ENCODE results near the gene BACH2. TPM values are rescaled to one million over a fixed set of nuclear protein-coding genes. Genes with fewer than 3 reads are reported as not detected.

Gene BACH2
- polyA plus RNA-seq, 1 donor from 2014 or later, result 45.5 TPM

DNA sequence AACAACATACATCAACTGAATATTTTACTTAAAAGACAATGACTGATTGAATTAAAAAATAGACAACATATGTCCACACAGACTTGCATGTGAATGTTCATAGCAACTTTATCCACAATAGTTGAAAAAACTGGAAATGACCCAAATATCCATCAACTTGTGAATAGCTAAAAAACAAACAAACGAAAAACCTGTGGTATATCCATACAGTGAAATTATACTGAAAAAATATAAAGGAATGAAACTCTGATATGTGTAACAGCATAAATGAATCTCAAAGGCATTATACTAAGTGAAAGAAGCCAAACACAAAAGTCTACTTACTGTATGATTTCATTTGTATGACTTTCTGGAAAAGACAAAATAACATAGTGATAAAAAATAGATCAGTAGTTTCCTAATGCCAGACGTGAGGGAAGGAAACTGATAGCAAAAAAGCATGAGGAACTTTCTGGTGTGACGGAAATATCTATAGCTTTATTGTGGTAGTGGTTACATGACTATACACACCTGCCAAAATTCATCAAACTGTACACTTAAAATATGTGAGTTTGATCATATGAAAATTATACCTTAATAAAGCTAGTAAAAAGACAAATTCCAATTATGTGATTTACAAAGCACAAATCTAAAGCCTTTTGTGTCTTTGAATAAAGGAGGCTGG lies 123.2 kb downstream of the BACH2 start:
- no peak overlapping the region for H3K27ac ChIP-seq (ENCODE audit: low read length)
- no peak for TF ChIP-seq REST (IDR thresholded peaks at IDR 0.05; ENCODE audit: borderline replicate concordance)
- H3K36me3 ChIP-seq (ENCODE audit: insufficient read depth, low read length), result peaks cover 7% of the 10 kb centered on the region
- no peak overlapping the region for H3K9ac ChIP-seq (ENCODE audit: low read length)
- H4K20me1 ChIP-seq (ENCODE audit: insufficient read depth), result no peaks in the 10 kb centered on the region
- no peak overlapping the region for H3K4me3 ChIP-seq (ENCODE audit: low read length)
- H3F3A ChIP-seq (ENCODE audit: insufficient read depth, low read length, poor library complexity, severe bottlenecking), result no peaks in the 10 kb centered on the region
- no peak overlapping the region for H2AFZ ChIP-seq (ENCODE audit: low read depth, low read length)
- no peaks in the 10 kb centered on the region for H3K9me3 ChIP-seq (ENCODE audit: low read length)
- no peak overlapping the region for H3K4me2 ChIP-seq (ENCODE audit: low read length)
- H3K27me3 ChIP-seq (ENCODE audit: insufficient read depth, low read depth, low read length), result no peaks in the 10 kb centered on the region
- H3K9me2 ChIP-seq (ENCODE audit: insufficient read depth, low read length), result no peaks in the 10 kb centered on the region
- H3K79me2 ChIP-seq (replicated peaks; ENCODE audit: insufficient read depth, low read length), result peaks cover 8% of the 10 kb centered on the region

DNA sequence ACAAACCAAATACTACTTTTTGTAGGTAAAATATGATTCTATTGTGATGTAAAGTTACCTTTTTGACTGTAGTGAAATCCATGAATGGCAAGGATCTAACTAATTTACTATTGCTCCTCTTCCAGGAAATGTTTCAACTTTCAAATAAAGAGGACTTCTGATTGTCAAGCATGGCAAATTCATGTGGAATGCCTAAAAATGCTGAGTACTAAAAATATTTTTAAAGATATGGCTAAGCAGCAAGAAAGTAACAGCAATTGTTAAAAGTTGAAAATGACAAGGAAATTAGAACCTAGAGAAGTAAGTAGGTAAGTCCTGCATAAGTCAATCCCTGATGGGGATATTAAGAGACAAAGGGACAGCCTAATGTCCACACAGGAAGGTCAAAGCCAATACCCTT lies 126.0 kb downstream of the BACH2 start:
- no peak overlapping the region for H3K9ac ChIP-seq (ENCODE audit: low read length)
- TF ChIP-seq MXI1 (conservative IDR thresholded peaks at IDR 0.05; ENCODE audit: poor library complexity, severe bottlenecking) (no peak), POLR2AphosphoS5 (IDR thresholded peaks at IDR 0.05) (no peak), EP300 (conservative IDR thresholded peaks at IDR 0.05; ENCODE audit: poor library complexity, severe bottlenecking) (no peak), RAD21 (conservative IDR thresholded peaks at IDR 0.05) (no peak), TAF1 (IDR thresholded peaks at IDR 0.05; ENCODE audit: low read depth) (no peak), SMC3 (conservative IDR thresholded peaks at IDR 0.05; ENCODE audit: poor library complexity) (no peak), EZH2 (IDR thresholded peaks at IDR 0.05; ENCODE audit: borderline replicate concordance, insufficient read depth, low read length, poor library complexity, severe bottlenecking) (no peak), REST (IDR thresholded peaks at IDR 0.05; ENCODE audit: borderline replicate concordance) (no peak)
- TF ChIP-seq, protein P1, sequence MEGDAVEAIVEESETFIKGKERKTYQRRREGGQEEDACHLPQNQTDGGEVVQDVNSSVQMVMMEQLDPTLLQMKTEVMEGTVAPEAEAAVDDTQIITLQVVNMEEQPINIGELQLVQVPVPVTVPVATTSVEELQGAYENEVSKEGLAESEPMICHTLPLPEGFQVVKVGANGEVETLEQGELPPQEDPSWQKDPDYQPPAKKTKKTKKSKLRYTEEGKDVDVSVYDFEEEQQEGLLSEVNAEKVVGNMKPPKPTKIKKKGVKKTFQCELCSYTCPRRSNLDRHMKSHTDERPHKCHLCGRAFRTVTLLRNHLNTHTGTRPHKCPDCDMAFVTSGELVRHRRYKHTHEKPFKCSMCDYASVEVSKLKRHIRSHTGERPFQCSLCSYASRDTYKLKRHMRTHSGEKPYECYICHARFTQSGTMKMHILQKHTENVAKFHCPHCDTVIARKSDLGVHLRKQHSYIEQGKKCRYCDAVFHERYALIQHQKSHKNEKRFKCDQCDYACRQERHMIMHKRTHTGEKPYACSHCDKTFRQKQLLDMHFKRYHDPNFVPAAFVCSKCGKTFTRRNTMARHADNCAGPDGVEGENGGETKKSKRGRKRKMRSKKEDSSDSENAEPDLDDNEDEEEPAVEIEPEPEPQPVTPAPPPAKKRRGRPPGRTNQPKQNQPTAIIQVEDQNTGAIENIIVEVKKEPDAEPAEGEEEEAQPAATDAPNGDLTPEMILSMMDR (IDR thresholded peaks at IDR 0.05; ENCODE audit: poor library complexity, severe bottlenecking), result no peak
- H3K9me3 ChIP-seq (ENCODE audit: low read length), result no peaks in the 10 kb centered on the region
- peaks cover 5% of the 10 kb centered on the region for H3K79me2 ChIP-seq (replicated peaks; ENCODE audit: insufficient read depth, low read length)
- H3K9me2 ChIP-seq (ENCODE audit: insufficient read depth, low read length), result no peaks in the 10 kb centered on the region
- H2AFZ ChIP-seq (ENCODE audit: low read depth, low read length), result no peak overlapping the region
- no peaks in the 10 kb centered on the region for H4K20me1 ChIP-seq (ENCODE audit: insufficient read depth)
- H3F3A ChIP-seq (ENCODE audit: insufficient read depth, low read length, poor library complexity, severe bottlenecking), result no peaks in the 10 kb centered on the region
- no peaks in the 10 kb centered on the region for H3K27me3 ChIP-seq (ENCODE audit: insufficient read depth, low read depth, low read length)
- no peak overlapping the region for H3K4me3 ChIP-seq (ENCODE audit: low read length)
- H3K4me2 ChIP-seq (ENCODE audit: low read length), result no peak overlapping the region
- H3K36me3 ChIP-seq (ENCODE audit: insufficient read depth, low read length), result peaks cover 7% of the 10 kb centered on the region
- no peak overlapping the region for H3K27ac ChIP-seq (ENCODE audit: low read length)
